Stimulated activated effector memory CD8-positive, alpha-beta T cell treated with anti-CD3 and anti-CD28 coated beads, Interleukin-12 subunit alpha, Interleukin-12 subunit beta, amount 100 ng/mL, for 72 hours (primary cell): ENCODE results near the gene CDT1.

Experiments
- ATAC-seq: fragments of 150-1000 bp; cut with Tn5 transposase; 2 replicates; pipeline ENCODE4 v1.10.0; 2021
- DNase-seq, 2 donors: peaks; one replicate each; pipeline ENCODE4 v3.0.0; 2021 to 2022; ENCODE audit warnings: low spot score in 2 of 2
- H3K27ac Mint-ChIP-seq: one replicate; pipeline ENCODE4 v1.8.0; 2022; ENCODE audit warnings: mild to moderate bottlenecking, mixed read lengths
- H3K36me3 Mint-ChIP-seq: one replicate; pipeline ENCODE4 v1.8.0; 2022; ENCODE audit warnings: mild to moderate bottlenecking, mixed read lengths
- H3K4me1 Mint-ChIP-seq: one replicate; pipeline ENCODE4 v1.8.0; 2022; ENCODE audit warnings: mixed read lengths
- H3K4me3 Mint-ChIP-seq: one replicate; pipeline ENCODE4 v1.8.0; 2022; ENCODE audit warnings: mild to moderate bottlenecking, mixed read lengths
- H3K9me3 Mint-ChIP-seq: one replicate; pipeline ENCODE4 v1.8.0; 2022; ENCODE audit warnings: mixed read lengths

The CDT1 gene

GRCh38 chr16:88855736-88856121 is 52.1 kb downstream of the CDT1 start:
- ATAC-seq: no peak
- Mint-ChIP-seq H3K4me1 (peaks cover 36% of the 10 kb centered on the region), H3K27ac (peak overlapping the region; percentile 66), H3K4me3 (peak overlapping the region; percentile 93), H3K9me3 (no peaks in the 10 kb centered on the region), H3K36me3 (peaks cover 31% of the 10 kb centered on the region)
- no peak for DNase-seq

GRCh38 chr16:88856122-88856827 is 52.7 kb downstream of the CDT1 start:
- DNase-seq (peak in 1 of 2 donors; percentile 58), ATAC-seq (peak; percentile 56)
- H3K27ac Mint-ChIP-seq: peak overlapping the region; percentile 90
- no peaks in the 10 kb centered on the region for H3K9me3 Mint-ChIP-seq
- H3K36me3 Mint-ChIP-seq: peaks cover 33% of the 10 kb centered on the region
- peak overlapping the region; percentile 93 for H3K4me3 Mint-ChIP-seq
- H3K4me1 Mint-ChIP-seq: peaks cover 36% of the 10 kb centered on the region

- DNase-seq: peak; percentile 100
- ATAC-seq: peak; percentile 84
- Mint-ChIP-seq H3K36me3 (peaks cover 33% of the 10 kb centered on the region), H3K4me3 (peak within 1 kb of the TSS; percentile 93), H3K27ac (peak within 1 kb of the TSS; percentile 90), H3K9me3 (no peaks in the 10 kb centered on the region), H3K4me1 (peaks cover 36% of the 10 kb centered on the region)
These were observed 53.5 kb downstream of the CDT1 start, which contains the start of the genes GALNS and TRAPPC2L for GRCh38 chr16:88856828-88857727. GALNS (minus strand) TSS chr16:88856947; CDS start chr16:88856877, 70 bp downstream. TRAPPC2L (plus strand) TSS chr16:88857127; CDS start chr16:88857151, 24 bp downstream.

DNA sequence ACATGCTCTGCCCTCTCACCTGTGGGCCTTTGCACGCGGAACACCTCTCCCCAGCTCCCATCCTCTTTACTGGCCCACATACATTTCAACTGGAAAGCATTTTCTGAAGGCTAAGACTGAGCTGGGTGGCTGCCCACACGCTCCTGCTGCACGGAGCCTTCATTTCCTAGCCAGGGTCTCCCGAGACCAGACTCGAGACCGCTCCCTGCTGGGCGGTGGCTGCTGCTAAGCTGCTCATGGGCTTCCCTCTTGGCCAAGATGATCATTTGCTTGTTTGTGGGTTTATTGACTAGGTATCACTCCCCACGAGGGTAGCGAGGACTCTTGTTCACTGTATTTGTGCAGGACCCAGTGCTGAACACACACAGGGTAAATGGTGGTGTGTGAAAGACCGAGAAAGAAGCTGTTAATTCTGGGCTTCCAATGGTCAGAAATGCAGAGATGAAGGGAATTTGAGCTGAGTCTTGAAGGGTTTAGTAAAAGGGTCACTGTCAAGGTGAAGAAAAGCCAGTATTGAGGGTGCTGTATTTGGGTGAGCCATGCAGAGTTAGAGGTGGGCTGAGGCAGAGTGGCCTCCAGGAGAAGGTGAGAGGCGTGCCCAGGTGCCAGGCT is 54.2 kb downstream of the CDT1 start:
- Mint-ChIP-seq H3K4me1 (peaks cover 36% of the 10 kb centered on the region), H3K9me3 (no peaks in the 10 kb centered on the region), H3K36me3 (peaks cover 33% of the 10 kb centered on the region), H3K27ac (peak overlapping the region; percentile 90), H3K4me3 (peak overlapping the region; percentile 93)
- ATAC-seq: peak; percentile 79
- DNase-seq: peak; percentile 58 to 83
